GM23338 (cell line): ENCODE results near the gene TOR2A. TPM values are rescaled to one million over a fixed set of nuclear protein-coding genes. Genes with fewer than 3 reads are reported as not detected.

Experiments used
- ATAC-seq: fragments of 200-7000 bp; cut with Tn5 transposase; 3 replicates; pipeline ENCODE4 v1.9.1; 2020
- DNase-seq: peaks from one replicate; pipeline ENCODE4 v3.0.0-alpha.2; 2015; ENCODE audit warnings: low spot score
- H2AFZ ChIP-seq: fragments of 200-600 bp; sonication (generic); 2 replicates; pipeline ENCODE4 v1.8.0; 2016; ENCODE audit warnings: antibody characterized with exemption, mild to moderate bottlenecking, moderate library complexity
- H3F3A ChIP-seq: fragments of 200-600 bp; sonication (generic); replicated peaks from 2 replicates; pipeline ENCODE4 v1.8.0; 2017; ENCODE audit warnings: antibody characterized with exemption, mixed run types, low read depth
- H3K27ac ChIP-seq: fragments of 200-600 bp; sonication (generic); 2 replicates; pipeline ENCODE4 v1.6.1; 2016; ENCODE audit warnings: low read depth
- H3K27me3 ChIP-seq: fragments of 200-600 bp; sonication (generic); 2 replicates; pipeline ENCODE4 v1.8.0; 2016; ENCODE audit warnings: mild to moderate bottlenecking, mixed run types, moderate library complexity; ENCODE audit not compliant: insufficient read depth
- H3K36me3 ChIP-seq: fragments of 200-600 bp; sonication (generic); 2 replicates; pipeline ENCODE4 v1.8.0; 2016; ENCODE audit warnings: mild to moderate bottlenecking; ENCODE audit not compliant: insufficient read depth
- H3K4me1 ChIP-seq: fragments of 200-600 bp; sonication (generic); 2 replicates; pipeline ENCODE4 v1.8.0; 2016; ENCODE audit warnings: mild to moderate bottlenecking, moderate library complexity; ENCODE audit not compliant: insufficient read depth
- H3K4me2 ChIP-seq: fragments of 200-600 bp; sonication (generic); 2 replicates; pipeline ENCODE4 v1.7.1; 2017; ENCODE audit warnings: mixed run types
- H3K4me3 ChIP-seq: fragments of 200-600 bp; sonication (generic); 2 replicates; pipeline ENCODE4 v1.6.1; 2016; ENCODE audit warnings: mixed run types
- H3K79me2 ChIP-seq: fragments of 200-600 bp; sonication (generic); replicated peaks from 2 replicates; pipeline ENCODE4 v1.8.0; 2017; ENCODE audit warnings: mild to moderate bottlenecking; ENCODE audit not compliant: insufficient read depth
- H3K9me2 ChIP-seq: fragments of 200-600 bp; sonication (generic); 2 replicates; pipeline ENCODE4 v1.8.0; 2017; ENCODE audit not compliant: insufficient read depth
- H4K20me1 ChIP-seq: fragments of 200-600 bp; sonication (generic); replicated peaks from 2 replicates; pipeline ENCODE4 v1.8.0; 2017; ENCODE audit warnings: mild to moderate bottlenecking; ENCODE audit not compliant: insufficient read depth
- H3K27ac Mint-ChIP-seq: 2 replicates; pipeline ENCODE4 v1.8.0; 2020; ENCODE audit warnings: inconsistent platforms, mild to moderate bottlenecking, moderate library complexity, mixed read lengths
- H3K27me3 Mint-ChIP-seq: 3 replicates; pipeline ENCODE4 v1.8.0; 2022; ENCODE audit warnings: low read depth, mild to moderate bottlenecking, moderate library complexity, mixed read lengths, inconsistent platforms; ENCODE audit not compliant: insufficient read depth, poor library complexity
- H3K36me3 Mint-ChIP-seq: 3 replicates; pipeline ENCODE4 v1.8.0; 2021; ENCODE audit warnings: low read depth, mild to moderate bottlenecking, inconsistent platforms, moderate library complexity, mixed read lengths
- H3K4me1 Mint-ChIP-seq: 3 replicates; pipeline ENCODE4 v1.8.0; 2020; ENCODE audit warnings: mild to moderate bottlenecking, inconsistent platforms, mixed read lengths
- H3K4me3 Mint-ChIP-seq: 3 replicates; pipeline ENCODE4 v1.8.0; 2021; ENCODE audit warnings: moderate library complexity, mild to moderate bottlenecking, inconsistent platforms, mixed read lengths
- H3K9me3 Mint-ChIP-seq: 3 replicates; pipeline ENCODE4 v1.8.0; 2020; ENCODE audit warnings: moderate library complexity, mild to moderate bottlenecking, inconsistent platforms, mixed read lengths
- CREB1 ChIP-seq: fragments of 250-450 bp; sonication (Bioruptor Pico); IDR thresholded peaks from 2 replicates; pipeline ENCODE4 v1.5.0; 2020; ENCODE audit warnings: low read depth, mild to moderate bottlenecking, moderate library complexity
- CTCF ChIP-seq, 2 experiments: fragments of 200-600 bp in 1 of 2; sonication (generic) in 1 of 2; conservative IDR thresholded peaks; 2 replicates each; pipeline versions ENCODE4 v1.5.1 to v1.6.1; 2016 to 2017; ENCODE audit warnings: antibody characterized with exemption in 2 of 2, low read depth in 2 of 2, mild to moderate bottlenecking in 2 of 2, moderate library complexity in 1 of 2
- ETS1 ChIP-seq: IDR thresholded peaks from 2 replicates; pipeline ENCODE4 v1.6.1; 2016; ENCODE audit warnings: antibody characterized with exemption
- EZH2 ChIP-seq: fragments of 200-600 bp; sonication (generic); IDR thresholded peaks from one replicate; pipeline ENCODE4 v1.8.0; 2017; ENCODE audit warnings: antibody characterized with exemption, mild to moderate bottlenecking, low read depth; ENCODE audit not compliant: unreplicated experiment
- EZH2phosphoT487 ChIP-seq: fragments of 200-600 bp; sonication (generic); IDR thresholded peaks from one replicate; pipeline ENCODE4 v1.8.1; 2018; ENCODE audit warnings: antibody characterized with exemption; ENCODE audit not compliant: unreplicated experiment
- JUNB ChIP-seq: IDR thresholded peaks from one replicate; pipeline ENCODE4 v1.6.1; 2016; ENCODE audit warnings: antibody characterized with exemption; ENCODE audit not compliant: unreplicated experiment
- NANOG ChIP-seq: IDR thresholded peaks from 2 replicates; pipeline ENCODE4 v1.6.1; 2016; ENCODE audit warnings: antibody characterized with exemption, borderline replicate concordance
- POLR2AphosphoS5 ChIP-seq: IDR thresholded peaks from 2 replicates; pipeline ENCODE4 v1.6.1; 2016; ENCODE audit warnings: antibody characterized with exemption, low read depth
- REST ChIP-seq: IDR thresholded peaks from one replicate; pipeline ENCODE4 v1.6.1; 2018; ENCODE audit warnings: antibody characterized with exemption; ENCODE audit not compliant: unreplicated experiment
- STAT1 ChIP-seq: IDR thresholded peaks from one replicate; pipeline ENCODE4 v1.6.1; 2016; ENCODE audit warnings: antibody characterized with exemption; ENCODE audit not compliant: unreplicated experiment
- ZNF114 ChIP-seq: fragments of 250-450 bp; sonication (Bioruptor Pico); IDR thresholded peaks from 2 replicates; pipeline ENCODE4 v1.5.0; 2020; ENCODE audit warnings: mild to moderate bottlenecking, moderate library complexity
- ZNF331 ChIP-seq: fragments of 250-450 bp; sonication (Bioruptor Pico); IDR thresholded peaks from 2 replicates; pipeline ENCODE4 v1.5.0; 2020; ENCODE audit warnings: low read depth, mild to moderate bottlenecking, moderate library complexity
- ZNF462 ChIP-seq: fragments of 250-450 bp; sonication (Bioruptor Pico); IDR thresholded peaks from 2 replicates; pipeline ENCODE4 v1.5.0; 2020; ENCODE audit warnings: mild to moderate bottlenecking, moderate library complexity
- polyA plus RNA-seq: library from polyadenylated mRNA; unstranded; fragments of >200 nt; fragmentation: Nextera tagmentation; extraction: Ambion mirVana; gene quantifications from 2 replicates; pipeline ENCODE4 v1.2.1, GENCODE V29; 2016
- total RNA-seq: library from RNA; depleted of rRNA; stranded (reverse); fragments of >200 nt; shearing (Covaris generic); gene quantifications from 2 replicates; pipeline ENCODE4 v1.2.3, GENCODE V29; 2014

TOR2A gene
- total and polyA plus RNA-seq, 2 experiments from 2014 or later = 14.4 to 23.5 TPM

GRCh38 chr9:127716412-127716811, 18.7 kb downstream of the TOR2A start:
- peak overlapping the region; percentile 66 for H3K4me3 ChIP-seq
- Mint-ChIP-seq H3K27me3 (peaks cover 19% of the 10 kb centered on the region), H3K4me1 (peaks cover 21% of the 10 kb centered on the region), H3K27ac (no peak overlapping the region), H3K36me3 (no peaks in the 10 kb centered on the region), H3K4me3 (peak overlapping the region; percentile 98), H3K9me3 (no peaks in the 10 kb centered on the region)
- peak overlapping the region; percentile 94; the same call in 1 of the 2 replicates for H2AFZ ChIP-seq
- ATAC-seq = no peak
- H3K4me1 ChIP-seq = peaks cover 13% of the 10 kb centered on the region
- no peak overlapping the region for H3K27ac ChIP-seq
- no peak for TF ChIP-seq ZNF114
- no peak for TF ChIP-seq ZNF462 (CRISPR knock-in tag)
- TF ChIP-seq STAT1 = no peak
- no peak for TF ChIP-seq EZH2
- no peak for TF ChIP-seq ZNF331 (CRISPR knock-in tag)
- TF ChIP-seq CREB1 (CRISPR knock-in tag) = no peak
- no peak for TF ChIP-seq JUNB
- TF ChIP-seq REST = no peak
- no peak for TF ChIP-seq ETS1
- no peak for TF ChIP-seq POLR2AphosphoS5
- TF ChIP-seq NANOG = no peak
- no peak for TF ChIP-seq CTCF (conservative IDR thresholded peaks at IDR 0.05; ENCODE audit: low read depth in 2 of 2)
- no peak for TF ChIP-seq EZH2phosphoT487
- DNase-seq = no peak
- no peaks in the 10 kb centered on the region for H3K36me3 ChIP-seq
- H3K27me3 ChIP-seq = no peaks in the 10 kb centered on the region
- H3K4me2 ChIP-seq = peak overlapping the region; percentile 95
- H3K79me2 ChIP-seq = no peaks in the 10 kb centered on the region
- H4K20me1 ChIP-seq = no peaks in the 10 kb centered on the region
- H3F3A ChIP-seq = 0 out of 2 replicates have a peak, but pooled peaks cover 7% of the 10 kb centered on the region
- H3K9me2 ChIP-seq = no peaks in the 10 kb centered on the region
